A673 (cell line): Measurements from ENCODE around the gene RAB26.
"Not testable (repeated sequence)": the region's sequence is repeated elsewhere in the genome, so short reads cannot be mapped to it uniquely, and the experiment has no call there.

Source experiments
- EZH2 ChIP-seq: fragments of 200-600 bp; sonication (generic); IDR thresholded peaks from 2 replicates; pipeline ENCODE4 v1.6.1; 2017; ENCODE audit warnings: borderline replicate concordance, low read depth, mild to moderate bottlenecking, mixed read lengths, antibody characterized with exemption, low read length; ENCODE audit not compliant: poor library complexity, severe bottlenecking
- TF ChIP-seq, protein P1 (sequence below): fragments of 300-800, 200-600 bp; sonication (generic); conservative IDR thresholded peaks from 2 replicates; pipeline ENCODE4 v1.5.1; 2017; ENCODE audit warnings: low read depth, mild to moderate bottlenecking, antibody characterized with exemption, low read length, moderate library complexity, mixed read lengths

DNA sequence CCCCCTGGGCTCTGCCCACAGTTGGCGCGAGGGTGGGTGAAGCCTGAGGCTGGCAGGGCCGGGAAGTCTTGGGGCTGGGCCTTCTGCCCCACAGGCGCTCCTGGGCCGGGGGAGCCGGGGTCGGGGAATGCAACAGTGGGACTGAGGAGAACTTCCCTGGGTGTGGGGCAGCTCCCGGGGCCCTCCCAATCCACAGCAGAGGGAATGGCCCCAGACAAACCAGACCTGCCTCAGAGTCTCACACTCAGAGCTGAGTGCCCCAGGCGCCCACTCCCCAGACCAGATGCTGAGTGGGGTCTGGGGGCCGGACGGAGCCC is 24.1 kb upstream of the RAB26 start:
- TF ChIP-seq, protein P1, sequence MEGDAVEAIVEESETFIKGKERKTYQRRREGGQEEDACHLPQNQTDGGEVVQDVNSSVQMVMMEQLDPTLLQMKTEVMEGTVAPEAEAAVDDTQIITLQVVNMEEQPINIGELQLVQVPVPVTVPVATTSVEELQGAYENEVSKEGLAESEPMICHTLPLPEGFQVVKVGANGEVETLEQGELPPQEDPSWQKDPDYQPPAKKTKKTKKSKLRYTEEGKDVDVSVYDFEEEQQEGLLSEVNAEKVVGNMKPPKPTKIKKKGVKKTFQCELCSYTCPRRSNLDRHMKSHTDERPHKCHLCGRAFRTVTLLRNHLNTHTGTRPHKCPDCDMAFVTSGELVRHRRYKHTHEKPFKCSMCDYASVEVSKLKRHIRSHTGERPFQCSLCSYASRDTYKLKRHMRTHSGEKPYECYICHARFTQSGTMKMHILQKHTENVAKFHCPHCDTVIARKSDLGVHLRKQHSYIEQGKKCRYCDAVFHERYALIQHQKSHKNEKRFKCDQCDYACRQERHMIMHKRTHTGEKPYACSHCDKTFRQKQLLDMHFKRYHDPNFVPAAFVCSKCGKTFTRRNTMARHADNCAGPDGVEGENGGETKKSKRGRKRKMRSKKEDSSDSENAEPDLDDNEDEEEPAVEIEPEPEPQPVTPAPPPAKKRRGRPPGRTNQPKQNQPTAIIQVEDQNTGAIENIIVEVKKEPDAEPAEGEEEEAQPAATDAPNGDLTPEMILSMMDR = not testable (repeated sequence)
- TF ChIP-seq EZH2 = not testable (repeated sequence)
